IMR-90 (cell line): ENCODE results near the gene NPPC. TPM values are rescaled to one million over a fixed set of nuclear protein-coding genes. Genes with fewer than 3 reads are reported as not detected.

Experiments
- ATAC-seq: fragments of 200-7000 bp; cut with Tn5 transposase; 2 replicates; pipeline ENCODE4 v1.9.1; 2020; ENCODE audit warnings: low read depth, mild to moderate bottlenecking, moderate library complexity
- BruUV-seq: library from RNA; stranded (reverse); fragments of 400-500 nt; replicated peaks from 2 replicates; lab custom pipeline; 2021; lab: Mats Ljungman, UMichigan
- CTCF ChIA-PET: fragments of 300-600 bp; formaldehyde crosslinking; extraction: SDS; loops from one replicate; lab custom pipeline; 2021; ENCODE audit warnings: antibody characterized with exemption; lab: Yijun Ruan, JAX
- POLR2A ChIA-PET: fragments of 300-600 bp; sonication (Branson Sonifier 250); formaldehyde crosslinking; loops from one replicate; lab custom pipeline; 2022; ENCODE audit warnings: antibody characterized with exemption; ENCODE audit not compliant: unreplicated experiment; lab: Charles Lee
- DNase-seq: peaks from one replicate; pipeline ENCODE4 v3.0.0; 2013
- H2AFZ ChIP-seq: replicated peaks from 2 replicates; pipeline ENCODE3; 2013; ENCODE audit warnings: low read length, mild to moderate bottlenecking; ENCODE audit not compliant: poor library complexity
- H2AK5ac ChIP-seq: 2 replicates; pipeline ENCODE4 v1.6.1; 2013; ENCODE audit warnings: low read depth, low read length, inconsistent platforms
- H2AK9ac ChIP-seq: replicated peaks from 2 replicates; pipeline ENCODE3; 2013; ENCODE audit warnings: mild to moderate bottlenecking, low read depth, low read length, moderate library complexity; ENCODE audit not compliant: poor library complexity
- H2BK120ac ChIP-seq: 2 replicates; pipeline ENCODE4 v1.6.1; 2013; ENCODE audit warnings: low read depth, low read length, inconsistent platforms
- H2BK15ac ChIP-seq: 3 replicates; pipeline ENCODE4 v1.6.1; 2013; ENCODE audit warnings: low read depth, low read length, inconsistent platforms
- H2BK20ac ChIP-seq: 2 replicates; pipeline ENCODE4 v1.6.1; 2013; ENCODE audit warnings: low read depth, mild to moderate bottlenecking, inconsistent platforms, low read length, moderate library complexity
- H2BK5ac ChIP-seq: 2 replicates; pipeline ENCODE4 v1.6.1; 2013; ENCODE audit warnings: mild to moderate bottlenecking, low read depth, low read length, inconsistent platforms; ENCODE audit not compliant: poor library complexity, severe bottlenecking
- H3K14ac ChIP-seq: replicated peaks from 2 replicates; pipeline ENCODE4 v1.6.1; 2013; ENCODE audit warnings: low read depth, low read length, inconsistent platforms
- H3K18ac ChIP-seq: 2 replicates; pipeline ENCODE4 v1.6.1; 2013; ENCODE audit warnings: low read depth, low read length, control low read depth
- H3K23ac ChIP-seq: 2 replicates; pipeline ENCODE4 v1.6.1; 2013; ENCODE audit warnings: low read depth, low read length, inconsistent platforms
- H3K27ac ChIP-seq: 2 replicates; pipeline ENCODE4 v1.5.1; 2013; ENCODE audit warnings: mild to moderate bottlenecking, control low read depth, low read length; ENCODE audit not compliant: insufficient read depth
- H3K27me3 ChIP-seq: 2 replicates; pipeline ENCODE4 v1.6.1; 2013; ENCODE audit warnings: low read length; ENCODE audit not compliant: control insufficient read depth, insufficient read depth
- H3K36me3 ChIP-seq: 2 replicates; pipeline ENCODE4 v1.6.1; 2013; ENCODE audit warnings: low read length, mixed read lengths; ENCODE audit not compliant: control insufficient read depth, insufficient read depth
- H3K4ac ChIP-seq: 2 replicates; pipeline ENCODE4 v1.6.1; 2013; ENCODE audit warnings: low read depth, low read length, inconsistent platforms
- H3K4me1 ChIP-seq: 2 replicates; pipeline ENCODE4 v1.6.1; 2013; ENCODE audit warnings: low read length, mixed read lengths; ENCODE audit not compliant: control insufficient read depth, insufficient read depth
- H3K4me2 ChIP-seq: 2 replicates; pipeline ENCODE4 v1.6.1; 2013; ENCODE audit warnings: low read depth, mild to moderate bottlenecking, control low read depth, low read length, moderate library complexity
- H3K4me3 ChIP-seq: 2 replicates; pipeline ENCODE4 v1.5.1; 2013; ENCODE audit warnings: low read depth, mild to moderate bottlenecking, control low read depth, low read length, moderate library complexity; ENCODE audit not compliant: insufficient read depth
- H3K56ac ChIP-seq: 2 replicates; pipeline ENCODE4 v1.6.1; 2013; ENCODE audit warnings: low read length, inconsistent platforms; ENCODE audit not compliant: insufficient read depth; ENCODE audit errors: extremely low read depth
- H3K79me1 ChIP-seq, 2 experiments: 2 replicates each; pipeline ENCODE4 v1.6.1; 2013; ENCODE audit warnings: low read length in 2 of 2, inconsistent platforms in 1 of 2, low read depth in 1 of 2
- H3K9ac ChIP-seq: 2 replicates; pipeline ENCODE4 v1.6.1; 2013; ENCODE audit warnings: low read depth, low read length, control low read depth
- H3K9me1 ChIP-seq: 2 replicates; pipeline ENCODE4 v1.6.1; 2013; ENCODE audit warnings: low read length, inconsistent platforms; ENCODE audit not compliant: insufficient read depth
- H3K9me3 ChIP-seq: 2 replicates; pipeline ENCODE4 v1.6.1; 2013; ENCODE audit warnings: low read length; ENCODE audit not compliant: control insufficient read depth, insufficient read depth
- H4K20me1 ChIP-seq: 2 replicates; pipeline ENCODE4 v1.6.1; 2013; ENCODE audit warnings: low read length, inconsistent platforms; ENCODE audit not compliant: insufficient read depth
- H4K5ac ChIP-seq: 2 replicates; pipeline ENCODE4 v1.6.1; 2013; ENCODE audit warnings: mild to moderate bottlenecking, low read depth, low read length, control low read depth
- H4K8ac ChIP-seq, 2 experiments: 2 replicates each; pipeline ENCODE4 v1.6.1; 2013; ENCODE audit warnings: low read depth in 2 of 2, low read length in 2 of 2, control low read depth in 1 of 2, inconsistent platforms in 1 of 2
- H4K91ac ChIP-seq: 2 replicates; pipeline ENCODE4 v1.6.1; 2013; ENCODE audit warnings: low read depth, low read length, inconsistent platforms; ENCODE audit not compliant: insufficient read depth
- CEBPB ChIP-seq: IDR thresholded peaks from 2 replicates; pipeline ENCODE4 v1.6.1; 2012; ENCODE audit warnings: low read depth, low read length, improper control_type of control experiment
- CHD1 ChIP-seq: IDR thresholded peaks from 2 replicates; pipeline ENCODE4 v1.6.1; 2012; ENCODE audit warnings: low read depth, low read length, improper control_type of control experiment
- CTCF ChIP-seq: conservative IDR thresholded peaks from 2 replicates; pipeline ENCODE4 v1.5.1; 2012; ENCODE audit warnings: mild to moderate bottlenecking, low read depth, low read length, improper control_type of control experiment
- ELK1 ChIP-seq: fragments of 150-350 bp; IDR thresholded peaks from 2 replicates; pipeline ENCODE4 v1.6.1; 2016; ENCODE audit warnings: low read depth, mild to moderate bottlenecking, low read length, moderate library complexity, borderline replicate concordance
- FOS ChIP-seq: fragments of 150-350 bp; IDR thresholded peaks from 2 replicates; pipeline ENCODE4 v1.6.1; 2016; ENCODE audit warnings: low read depth, low read length
- MAZ ChIP-seq: IDR thresholded peaks from 2 replicates; pipeline ENCODE4 v1.6.1; 2012; ENCODE audit warnings: low read depth, mild to moderate bottlenecking, low read length, improper control_type of control experiment, moderate library complexity, borderline replicate concordance
- NFE2L2 ChIP-seq: fragments of 150-350 bp; IDR thresholded peaks from 2 replicates; pipeline ENCODE4 v1.6.1; 2016; ENCODE audit warnings: low read depth, mild to moderate bottlenecking, low read length
- RAD21 ChIP-seq: IDR thresholded peaks from 2 replicates; pipeline ENCODE4 v1.6.1; 2012; ENCODE audit warnings: low read length, improper control_type of control experiment
- RCOR1 ChIP-seq: IDR thresholded peaks from 2 replicates; pipeline ENCODE4 v1.6.1; 2012; ENCODE audit warnings: mild to moderate bottlenecking, low read length, improper control_type of control experiment; ENCODE audit not compliant: insufficient replicate concordance
- RFX5 ChIP-seq: IDR thresholded peaks from 2 replicates; pipeline ENCODE4 v1.8.0; 2012; ENCODE audit warnings: low read depth, mild to moderate bottlenecking, low read length, moderate library complexity
- SMC3 ChIP-seq: fragments of 150-350 bp; IDR thresholded peaks from 2 replicates; pipeline ENCODE4 v1.6.1; 2016; ENCODE audit warnings: low read depth, mild to moderate bottlenecking, antibody characterized with exemption, low read length, moderate library complexity
- USF2 ChIP-seq: fragments of 150-350 bp; IDR thresholded peaks from 2 replicates; pipeline ENCODE4 v1.6.1; 2017; ENCODE audit warnings: mild to moderate bottlenecking, antibody characterized with exemption, low read length, low read depth
- WGBS, 2 experiments: methylation state at CpG; one replicate each; pipeline versions ENCODE4 v1.1.5 to v1.1.7; 2013; ENCODE audit warnings: missing lambda C conversion rate in 2 of 2; ENCODE audit not compliant: insufficient read length in 1 of 2; ENCODE audit errors: extremely low coverage in 2 of 2; 5-methylcytosine and 5-hydroxymethylcytosine counted together
- dilution Hi-C: fragments of 300-500 bp; cut with HindIII; formaldehyde crosslinking; loops from one replicate; pipeline ENCODE4 v1.14.3; 2018; ENCODE audit warnings: low sequenced_read_pairs; ENCODE audit not compliant: unreplicated experiment
- in situ Hi-C: fragments of 300-500 bp; cut with MboI; formaldehyde crosslinking; loops from 3 replicates; pipeline ENCODE4 v1.14.3; 2019; ENCODE audit warnings: low sequenced_read_pairs, inconsistent platforms, mixed read lengths
- intact Hi-C: fragments of 100-400 bp; cut with micrococcal nuclease; formaldehyde crosslinking; loops from 2 replicates; pipeline ENCODE4 v1.10.0; 2022
- polyA plus RNA-seq, 3 experiments: library from polyadenylated mRNA; depleted of rRNA; stranded (reverse); fragments of >200 nt; gene quantifications; 2 replicates each; pipeline ENCODE4 v1.2.3, GENCODE V29; 2012; ENCODE audit warnings: low replicate concordance in 1 of 3
- total RNA-seq: library from RNA; depleted of rRNA; stranded (reverse); fragments of >200 nt; gene quantifications from 2 replicates; pipeline ENCODE4 v1.2.3, GENCODE V29; 2012

Gene NPPC
- total and polyA plus RNA-seq, 2 of the 4 experiments (the other 2 are of a cell fraction), result 0.22 to 0.36 TPM

- no peak for ATAC-seq
- H4K8ac ChIP-seq, result no peak overlapping the region
Measured at GRCh38 chr2:231883468-231883881, 42.7 kb downstream of the NPPC start.

More at GRCh38 chr2:231883468-231883881, 42.7 kb downstream of the NPPC start:
- ChIA-PET CTCF (no interaction called here), POLR2A (no interaction called here)
- peaks cover 4% of the 10 kb centered on the region for H3K9me3 ChIP-seq
- DNase-seq, result no peak
- no peaks in the 10 kb centered on the region for H3K9me1 ChIP-seq
- peaks cover 34% of the 10 kb centered on the region for H3K27me3 ChIP-seq
- H3K14ac ChIP-seq, result no peak overlapping the region
- WGBS, 2 experiments, result no CpG with 5 or more reads among the region's 5 CpGs
- intact Hi-C loops, result no loop called here
- H3K56ac ChIP-seq, result no peak overlapping the region
- H3K18ac ChIP-seq, result no peak overlapping the region
- H4K20me1 ChIP-seq, result no peaks in the 10 kb centered on the region
- no peak overlapping the region for H2BK5ac ChIP-seq
- no peaks in the 10 kb centered on the region for H3K36me3 ChIP-seq
- no peak overlapping the region for H3K23ac ChIP-seq
- dilution Hi-C loops, result no loop called here
- TF ChIP-seq FOS, result no peak
- TF ChIP-seq CTCF, result no peak
- no peak for TF ChIP-seq RFX5
- no peak for TF ChIP-seq CHD1
- TF ChIP-seq MAZ, result no peak
- no peak for TF ChIP-seq CEBPB
- TF ChIP-seq RCOR1, result no peak
- no peak for TF ChIP-seq SMC3
- no peak for TF ChIP-seq USF2
- TF ChIP-seq ELK1, result no peak
- TF ChIP-seq RAD21, result no peak
- no peak for TF ChIP-seq NFE2L2
- H3K4me2 ChIP-seq, result no peak overlapping the region
- no TSS peak for BruUV-seq
- H2BK20ac ChIP-seq, result no peak overlapping the region
- in situ Hi-C loops, result no loop called here
- H2BK15ac ChIP-seq, result no peak overlapping the region
- H4K5ac ChIP-seq, result no peak overlapping the region
- no peak overlapping the region for H4K91ac ChIP-seq
- no peak overlapping the region for H2AK9ac ChIP-seq
- H3K79me1 ChIP-seq, result no peaks in the 10 kb centered on the region
- H3K4me1 ChIP-seq, result no peaks in the 10 kb centered on the region
- no peak overlapping the region for H3K9ac ChIP-seq
- H3K4ac ChIP-seq, result no peak overlapping the region
- H3K27ac ChIP-seq, result no peak overlapping the region
- H2BK120ac ChIP-seq, result no peak overlapping the region
- no peak overlapping the region for H3K4me3 ChIP-seq
- H2AFZ ChIP-seq, result no peak overlapping the region
- H2AK5ac ChIP-seq, result no peak overlapping the region
